IMR-90 (cell line): Measurements from ENCODE around the gene CDH12. TPM values are rescaled to one million over a fixed set of nuclear protein-coding genes. Genes with fewer than 3 reads are reported as not detected.

Experiments used
- ATAC-seq: fragments of 200-7000 bp; cut with Tn5 transposase; 2 replicates; pipeline ENCODE4 v1.9.1; 2020; ENCODE audit warnings: low read depth, mild to moderate bottlenecking, moderate library complexity
- BruUV-seq: library from RNA; stranded (reverse); fragments of 400-500 nt; replicated peaks from 2 replicates; lab custom pipeline; 2021; lab: Mats Ljungman, UMichigan
- CTCF ChIA-PET: fragments of 300-600 bp; formaldehyde crosslinking; extraction: SDS; loops from one replicate; lab custom pipeline; 2021; ENCODE audit warnings: antibody characterized with exemption; lab: Yijun Ruan, JAX
- POLR2A ChIA-PET: fragments of 300-600 bp; sonication (Branson Sonifier 250); formaldehyde crosslinking; loops from one replicate; lab custom pipeline; 2022; ENCODE audit warnings: antibody characterized with exemption; ENCODE audit not compliant: unreplicated experiment; lab: Charles Lee
- DNase-seq: peaks from one replicate; pipeline ENCODE4 v3.0.0; 2013
- H2AFZ ChIP-seq: replicated peaks from 2 replicates; pipeline ENCODE3; 2013; ENCODE audit warnings: low read length, mild to moderate bottlenecking; ENCODE audit not compliant: poor library complexity
- H2AK5ac ChIP-seq: 2 replicates; pipeline ENCODE4 v1.6.1; 2013; ENCODE audit warnings: low read depth, low read length, inconsistent platforms
- H2AK9ac ChIP-seq: replicated peaks from 2 replicates; pipeline ENCODE3; 2013; ENCODE audit warnings: mild to moderate bottlenecking, low read depth, low read length, moderate library complexity; ENCODE audit not compliant: poor library complexity
- H2BK120ac ChIP-seq: 2 replicates; pipeline ENCODE4 v1.6.1; 2013; ENCODE audit warnings: low read depth, low read length, inconsistent platforms
- H2BK15ac ChIP-seq: 3 replicates; pipeline ENCODE4 v1.6.1; 2013; ENCODE audit warnings: low read depth, low read length, inconsistent platforms
- H2BK20ac ChIP-seq: 2 replicates; pipeline ENCODE4 v1.6.1; 2013; ENCODE audit warnings: low read depth, mild to moderate bottlenecking, inconsistent platforms, low read length, moderate library complexity
- H2BK5ac ChIP-seq: 2 replicates; pipeline ENCODE4 v1.6.1; 2013; ENCODE audit warnings: mild to moderate bottlenecking, low read depth, low read length, inconsistent platforms; ENCODE audit not compliant: poor library complexity, severe bottlenecking
- H3K14ac ChIP-seq: replicated peaks from 2 replicates; pipeline ENCODE4 v1.6.1; 2013; ENCODE audit warnings: low read depth, low read length, inconsistent platforms
- H3K18ac ChIP-seq: 2 replicates; pipeline ENCODE4 v1.6.1; 2013; ENCODE audit warnings: low read depth, low read length, control low read depth
- H3K23ac ChIP-seq: 2 replicates; pipeline ENCODE4 v1.6.1; 2013; ENCODE audit warnings: low read depth, low read length, inconsistent platforms
- H3K27ac ChIP-seq: 2 replicates; pipeline ENCODE4 v1.5.1; 2013; ENCODE audit warnings: mild to moderate bottlenecking, control low read depth, low read length; ENCODE audit not compliant: insufficient read depth
- H3K27me3 ChIP-seq: 2 replicates; pipeline ENCODE4 v1.6.1; 2013; ENCODE audit warnings: low read length; ENCODE audit not compliant: control insufficient read depth, insufficient read depth
- H3K36me3 ChIP-seq: 2 replicates; pipeline ENCODE4 v1.6.1; 2013; ENCODE audit warnings: low read length, mixed read lengths; ENCODE audit not compliant: control insufficient read depth, insufficient read depth
- H3K4ac ChIP-seq: 2 replicates; pipeline ENCODE4 v1.6.1; 2013; ENCODE audit warnings: low read depth, low read length, inconsistent platforms
- H3K4me1 ChIP-seq: 2 replicates; pipeline ENCODE4 v1.6.1; 2013; ENCODE audit warnings: low read length, mixed read lengths; ENCODE audit not compliant: control insufficient read depth, insufficient read depth
- H3K4me2 ChIP-seq: 2 replicates; pipeline ENCODE4 v1.6.1; 2013; ENCODE audit warnings: low read depth, mild to moderate bottlenecking, control low read depth, low read length, moderate library complexity
- H3K4me3 ChIP-seq: 2 replicates; pipeline ENCODE4 v1.5.1; 2013; ENCODE audit warnings: low read depth, mild to moderate bottlenecking, control low read depth, low read length, moderate library complexity; ENCODE audit not compliant: insufficient read depth
- H3K56ac ChIP-seq: 2 replicates; pipeline ENCODE4 v1.6.1; 2013; ENCODE audit warnings: low read length, inconsistent platforms; ENCODE audit not compliant: insufficient read depth; ENCODE audit errors: extremely low read depth
- H3K79me1 ChIP-seq, 2 experiments: 2 replicates each; pipeline ENCODE4 v1.6.1; 2013; ENCODE audit warnings: low read length in 2 of 2, inconsistent platforms in 1 of 2, low read depth in 1 of 2
- H3K9ac ChIP-seq: 2 replicates; pipeline ENCODE4 v1.6.1; 2013; ENCODE audit warnings: low read depth, low read length, control low read depth
- H3K9me1 ChIP-seq: 2 replicates; pipeline ENCODE4 v1.6.1; 2013; ENCODE audit warnings: low read length, inconsistent platforms; ENCODE audit not compliant: insufficient read depth
- H3K9me3 ChIP-seq: 2 replicates; pipeline ENCODE4 v1.6.1; 2013; ENCODE audit warnings: low read length; ENCODE audit not compliant: control insufficient read depth, insufficient read depth
- H4K20me1 ChIP-seq: 2 replicates; pipeline ENCODE4 v1.6.1; 2013; ENCODE audit warnings: low read length, inconsistent platforms; ENCODE audit not compliant: insufficient read depth
- H4K5ac ChIP-seq: 2 replicates; pipeline ENCODE4 v1.6.1; 2013; ENCODE audit warnings: mild to moderate bottlenecking, low read depth, low read length, control low read depth
- H4K8ac ChIP-seq, 2 experiments: 2 replicates each; pipeline ENCODE4 v1.6.1; 2013; ENCODE audit warnings: low read depth in 2 of 2, low read length in 2 of 2, control low read depth in 1 of 2, inconsistent platforms in 1 of 2
- H4K91ac ChIP-seq: 2 replicates; pipeline ENCODE4 v1.6.1; 2013; ENCODE audit warnings: low read depth, low read length, inconsistent platforms; ENCODE audit not compliant: insufficient read depth
- FOS ChIP-seq: fragments of 150-350 bp; IDR thresholded peaks from 2 replicates; pipeline ENCODE4 v1.6.1; 2016; ENCODE audit warnings: low read depth, low read length
- RCOR1 ChIP-seq: IDR thresholded peaks from 2 replicates; pipeline ENCODE4 v1.6.1; 2012; ENCODE audit warnings: mild to moderate bottlenecking, low read length, improper control_type of control experiment; ENCODE audit not compliant: insufficient replicate concordance
- SMC3 ChIP-seq: fragments of 150-350 bp; IDR thresholded peaks from 2 replicates; pipeline ENCODE4 v1.6.1; 2016; ENCODE audit warnings: low read depth, mild to moderate bottlenecking, antibody characterized with exemption, low read length, moderate library complexity
- WGBS, 2 experiments: methylation state at CpG; one replicate each; pipeline versions ENCODE4 v1.1.5 to v1.1.7; 2013; ENCODE audit warnings: missing lambda C conversion rate in 2 of 2; ENCODE audit not compliant: insufficient read length in 1 of 2; ENCODE audit errors: extremely low coverage in 2 of 2; 5-methylcytosine and 5-hydroxymethylcytosine counted together
- dilution Hi-C: fragments of 300-500 bp; cut with HindIII; formaldehyde crosslinking; loops from one replicate; pipeline ENCODE4 v1.14.3; 2018; ENCODE audit warnings: low sequenced_read_pairs; ENCODE audit not compliant: unreplicated experiment
- in situ Hi-C: fragments of 300-500 bp; cut with MboI; formaldehyde crosslinking; loops from 3 replicates; pipeline ENCODE4 v1.14.3; 2019; ENCODE audit warnings: low sequenced_read_pairs, inconsistent platforms, mixed read lengths
- intact Hi-C: fragments of 100-400 bp; cut with micrococcal nuclease; formaldehyde crosslinking; loops from 2 replicates; pipeline ENCODE4 v1.10.0; 2022
- polyA plus RNA-seq, 3 experiments: library from polyadenylated mRNA; depleted of rRNA; stranded (reverse); fragments of >200 nt; gene quantifications; 2 replicates each; pipeline ENCODE4 v1.2.3, GENCODE V29; 2012; ENCODE audit warnings: low replicate concordance in 1 of 3
- total RNA-seq: library from RNA; depleted of rRNA; stranded (reverse); fragments of >200 nt; gene quantifications from 2 replicates; pipeline ENCODE4 v1.2.3, GENCODE V29; 2012
- TF ChIP-seq, protein P1 (sequence below): fragments of 150-350 bp; IDR thresholded peaks from 2 replicates; pipeline ENCODE4 v1.6.1; 2017; ENCODE audit warnings: mild to moderate bottlenecking, antibody characterized with exemption, low read length, low read depth
- TF ChIP-seq, protein P2 (sequence below): conservative IDR thresholded peaks from 2 replicates; pipeline ENCODE4 v1.5.1; 2012; ENCODE audit warnings: mild to moderate bottlenecking, low read depth, low read length, improper control_type of control experiment
- TF ChIP-seq, protein P3 (sequence below): fragments of 150-350 bp; IDR thresholded peaks from 2 replicates; pipeline ENCODE4 v1.6.1; 2016; ENCODE audit warnings: low read depth, mild to moderate bottlenecking, low read length, moderate library complexity, borderline replicate concordance

The CDH12 gene
- total and polyA plus RNA-seq, 2 of the 4 experiments (the other 2 are of a cell fraction) = not detected

DNA sequence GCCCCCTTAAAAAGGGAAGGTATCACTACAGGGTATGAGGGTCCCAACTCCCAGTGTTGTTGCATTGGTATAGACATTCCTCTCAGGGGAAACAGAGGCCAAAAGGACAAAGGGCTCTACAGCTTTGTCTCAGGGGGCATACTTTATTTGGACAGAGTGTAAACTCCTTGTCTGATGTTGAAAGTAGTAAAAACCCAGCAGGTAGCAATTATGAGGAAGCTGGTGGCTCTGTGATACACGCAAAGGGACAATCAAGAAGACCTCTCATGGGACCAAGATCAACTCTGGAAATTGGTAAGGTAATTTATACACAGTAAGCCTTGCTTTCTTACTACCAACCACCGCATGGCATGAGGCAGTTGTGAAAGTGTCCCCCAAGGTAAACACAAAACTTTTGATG, 764.6 kb downstream of the CDH12 start:
- Histone ChIP-seq H2BK15ac (no peak overlapping the region), H3K27me3 (no peaks in the 10 kb centered on the region), H2BK120ac (no peak overlapping the region), H3K14ac (no peak overlapping the region), H4K8ac (no peak overlapping the region), H3K18ac (no peak overlapping the region), H3K56ac (no peak overlapping the region), H3K4me3 (no peak overlapping the region), H3K4ac (no peak overlapping the region), H4K5ac (no peak overlapping the region), H4K91ac (no peak overlapping the region), H2AK5ac (no peak overlapping the region), H2AFZ (no peak overlapping the region), H2AK9ac (no peak overlapping the region), H3K4me1 (no peaks in the 10 kb centered on the region), H2BK20ac (no peak overlapping the region), H3K9me1 (no peaks in the 10 kb centered on the region), H3K27ac (no peak overlapping the region), H3K36me3 (no peaks in the 10 kb centered on the region), H3K23ac (no peak overlapping the region), H2BK5ac (no peak overlapping the region), H3K79me1 (no peaks in the 10 kb centered on the region), H3K9ac (no peak overlapping the region), H4K20me1 (no peaks in the 10 kb centered on the region), H3K4me2 (no peak overlapping the region), H3K9me3 (no peaks in the 10 kb centered on the region)
- dilution Hi-C loops (no loop called here), in situ Hi-C loops (no loop called here), intact Hi-C loops (no loop called here)
- no CpG with 5 or more reads among the region's 2 CpGs for WGBS, 2 experiments
- ATAC-seq (no peak), DNase-seq (no peak)
- POLR2A ChIA-PET = no interaction called here
- CTCF ChIA-PET = interaction anchor here (0.6 kb wide), 1 partner anchor 31 kb away, joined by 6 read pairs; no protein-coding TSS in a partner anchor
- TF ChIP-seq, protein P1, sequence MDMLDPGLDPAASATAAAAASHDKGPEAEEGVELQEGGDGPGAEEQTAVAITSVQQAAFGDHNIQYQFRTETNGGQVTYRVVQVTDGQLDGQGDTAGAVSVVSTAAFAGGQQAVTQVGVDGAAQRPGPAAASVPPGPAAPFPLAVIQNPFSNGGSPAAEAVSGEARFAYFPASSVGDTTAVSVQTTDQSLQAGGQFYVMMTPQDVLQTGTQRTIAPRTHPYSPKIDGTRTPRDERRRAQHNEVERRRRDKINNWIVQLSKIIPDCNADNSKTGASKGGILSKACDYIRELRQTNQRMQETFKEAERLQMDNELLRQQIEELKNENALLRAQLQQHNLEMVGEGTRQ = no peak
- TF ChIP-seq, protein P2, sequence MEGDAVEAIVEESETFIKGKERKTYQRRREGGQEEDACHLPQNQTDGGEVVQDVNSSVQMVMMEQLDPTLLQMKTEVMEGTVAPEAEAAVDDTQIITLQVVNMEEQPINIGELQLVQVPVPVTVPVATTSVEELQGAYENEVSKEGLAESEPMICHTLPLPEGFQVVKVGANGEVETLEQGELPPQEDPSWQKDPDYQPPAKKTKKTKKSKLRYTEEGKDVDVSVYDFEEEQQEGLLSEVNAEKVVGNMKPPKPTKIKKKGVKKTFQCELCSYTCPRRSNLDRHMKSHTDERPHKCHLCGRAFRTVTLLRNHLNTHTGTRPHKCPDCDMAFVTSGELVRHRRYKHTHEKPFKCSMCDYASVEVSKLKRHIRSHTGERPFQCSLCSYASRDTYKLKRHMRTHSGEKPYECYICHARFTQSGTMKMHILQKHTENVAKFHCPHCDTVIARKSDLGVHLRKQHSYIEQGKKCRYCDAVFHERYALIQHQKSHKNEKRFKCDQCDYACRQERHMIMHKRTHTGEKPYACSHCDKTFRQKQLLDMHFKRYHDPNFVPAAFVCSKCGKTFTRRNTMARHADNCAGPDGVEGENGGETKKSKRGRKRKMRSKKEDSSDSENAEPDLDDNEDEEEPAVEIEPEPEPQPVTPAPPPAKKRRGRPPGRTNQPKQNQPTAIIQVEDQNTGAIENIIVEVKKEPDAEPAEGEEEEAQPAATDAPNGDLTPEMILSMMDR = no peak
- TF ChIP-seq SMC3 (no peak), FOS (no peak), RCOR1 (no peak)
- TF ChIP-seq, protein P3, sequence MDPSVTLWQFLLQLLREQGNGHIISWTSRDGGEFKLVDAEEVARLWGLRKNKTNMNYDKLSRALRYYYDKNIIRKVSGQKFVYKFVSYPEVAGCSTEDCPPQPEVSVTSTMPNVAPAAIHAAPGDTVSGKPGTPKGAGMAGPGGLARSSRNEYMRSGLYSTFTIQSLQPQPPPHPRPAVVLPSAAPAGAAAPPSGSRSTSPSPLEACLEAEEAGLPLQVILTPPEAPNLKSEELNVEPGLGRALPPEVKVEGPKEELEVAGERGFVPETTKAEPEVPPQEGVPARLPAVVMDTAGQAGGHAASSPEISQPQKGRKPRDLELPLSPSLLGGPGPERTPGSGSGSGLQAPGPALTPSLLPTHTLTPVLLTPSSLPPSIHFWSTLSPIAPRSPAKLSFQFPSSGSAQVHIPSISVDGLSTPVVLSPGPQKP = no peak
- no TSS peak for BruUV-seq
